IPS-18c (cell line): ENCODE data around the gene CLOCK.

Experiments
- H3K4me3 ChIP-seq: 2 replicates; pipeline ENCODE4 v1.7.0; 2013; ENCODE audit warnings: low read depth, mild to moderate bottlenecking, low read length, moderate library complexity; ENCODE audit not compliant: insufficient read depth
- H3K9me3 ChIP-seq: one replicate; pipeline ENCODE4 v1.6.1; 2013; ENCODE audit warnings: mild to moderate bottlenecking, low read length, moderate library complexity; ENCODE audit not compliant: control insufficient read depth, insufficient read depth

Gene CLOCK

GRCh38 chr4:55381502-55381901 is 165.2 kb downstream of the CLOCK start:
- no peak overlapping the region for H3K4me3 ChIP-seq
- H3K9me3 ChIP-seq: no peaks in the 10 kb centered on the region

GRCh38 chr4:55380576-55380975 is 166.1 kb downstream of the CLOCK start:
- Histone ChIP-seq H3K9me3 (no peaks in the 10 kb centered on the region), H3K4me3 (no peak overlapping the region)

GRCh38 chr4:55378617-55379467 is 167.9 kb downstream of the CLOCK start:
- Histone ChIP-seq H3K4me3 (no peak overlapping the region), H3K9me3 (no peaks in the 10 kb centered on the region)
